Liver (tissue), 9 donors: ENCODE data around the gene SMIM44. TPM values are rescaled to one million over a fixed set of nuclear protein-coding genes. Genes with fewer than 3 reads are reported as not detected.

Experiments used
- DNase-seq: peaks from one replicate; pipeline ENCODE4 v3.0.0-alpha.2; 2017; ENCODE audit warnings: low spot score
- H3K27ac ChIP-seq, 2 donors: one replicate each; pipeline ENCODE4 v1.7.0; 2013; ENCODE audit warnings: inconsistent platforms in 2 of 2, low read length in 2 of 2, control low read depth in 1 of 2, low read depth in 1 of 2, mild to moderate bottlenecking in 1 of 2
- H3K27me3 ChIP-seq, 4 donors: one replicate each; pipeline versions ENCODE4 v1.6.1 to v1.7.0; 2013; ENCODE audit warnings: low read length in 3 of 4, inconsistent platforms in 1 of 4, mild to moderate bottlenecking in 1 of 4, moderate library complexity in 1 of 4; ENCODE audit not compliant: control insufficient read depth in 4 of 4, insufficient read depth in 4 of 4
- H3K36me3 ChIP-seq, 4 donors: one replicate each; pipeline versions ENCODE4 v1.6.1 to v1.7.0; 2013; ENCODE audit warnings: low read length in 3 of 4, mild to moderate bottlenecking in 3 of 4, low read depth in 1 of 4, moderate library complexity in 1 of 4; ENCODE audit not compliant: control insufficient read depth in 4 of 4, insufficient read depth in 3 of 4
- H3K4me1 ChIP-seq, 4 donors: one replicate each; pipeline versions ENCODE4 v1.6.1 to v1.7.0; 2013; ENCODE audit warnings: low read length in 3 of 4, mild to moderate bottlenecking in 3 of 4, moderate library complexity in 1 of 4; ENCODE audit not compliant: control insufficient read depth in 4 of 4, insufficient read depth in 4 of 4
- H3K4me3 ChIP-seq, 3 donors: one replicate each; pipeline versions ENCODE4 v1.6.1 to v1.7.0; 2013; ENCODE audit warnings: low read length in 3 of 3, control low read depth in 1 of 3, low read depth in 1 of 3, mild to moderate bottlenecking in 1 of 3
- H3K9ac ChIP-seq, 2 donors: one replicate each; pipeline ENCODE4 v1.7.0; 2013; ENCODE audit warnings: low read length in 2 of 2, mild to moderate bottlenecking in 2 of 2, moderate library complexity in 2 of 2, control low read depth in 1 of 2, low read depth in 1 of 2
- H3K9me3 ChIP-seq, 4 donors: one replicate each; pipeline versions ENCODE4 v1.6.1 to v1.7.0; 2013; ENCODE audit warnings: low read length in 3 of 4; ENCODE audit not compliant: control insufficient read depth in 4 of 4
- ATF3 ChIP-seq: IDR thresholded peaks from 2 replicates; pipeline ENCODE4 v1.6.1; 2016; ENCODE audit warnings: antibody characterized with exemption
- CTCF ChIP-seq: fragments of 150-350 bp; IDR thresholded peaks from 2 replicates; pipeline ENCODE4 v1.5.1; 2017; ENCODE audit warnings: improper control_type of control experiment, low read depth, low read length; ENCODE audit not compliant: missing input control
- EGR1 ChIP-seq, 2 donors: IDR thresholded peaks; 2 replicates each; pipeline ENCODE4 v1.6.1; 2016 to 2018; ENCODE audit warnings: antibody characterized with exemption in 2 of 2, low read depth in 2 of 2
- FOXA1 ChIP-seq: IDR thresholded peaks from 2 replicates; pipeline ENCODE4 v1.6.1; 2016; ENCODE audit warnings: antibody characterized with exemption
- FOXA2 ChIP-seq: IDR thresholded peaks from 2 replicates; pipeline ENCODE4 v1.6.1; 2016; ENCODE audit warnings: antibody characterized with exemption
- GABPA ChIP-seq, 2 donors: IDR thresholded peaks in 1 of 2; conservative IDR thresholded peaks in 1 of 2; 2 replicates each; pipeline ENCODE4 v1.6.1; 2016; ENCODE audit warnings: antibody characterized with exemption in 2 of 2, mild to moderate bottlenecking in 1 of 2, moderate library complexity in 1 of 2
- HNF4A ChIP-seq, 2 donors: conservative IDR thresholded peaks; 2 replicates each; pipeline ENCODE4 v1.6.1; 2016; ENCODE audit warnings: antibody characterized with exemption in 2 of 2, mild to moderate bottlenecking in 2 of 2
- HNF4G ChIP-seq: IDR thresholded peaks from 2 replicates; pipeline ENCODE4 v1.6.1; 2016; ENCODE audit warnings: antibody characterized with exemption
- JUND ChIP-seq, 2 donors: IDR thresholded peaks; 2 replicates each; pipeline ENCODE4 v1.6.1; 2016; ENCODE audit warnings: antibody characterized with exemption in 2 of 2
- MAX ChIP-seq: IDR thresholded peaks from 2 replicates; pipeline ENCODE4 v1.6.1; 2016; ENCODE audit warnings: antibody characterized with exemption
- NR2F2 ChIP-seq: IDR thresholded peaks from 2 replicates; pipeline ENCODE4 v1.6.1; 2016; ENCODE audit warnings: antibody characterized with exemption
- RAD21 ChIP-seq, 2 donors: IDR thresholded peaks; 2 replicates each; pipeline ENCODE4 v1.6.1; 2016; ENCODE audit warnings: antibody characterized with exemption in 2 of 2, mild to moderate bottlenecking in 2 of 2
- REST ChIP-seq: IDR thresholded peaks from 2 replicates; pipeline ENCODE4 v1.6.1; 2016; ENCODE audit warnings: antibody characterized with exemption, mild to moderate bottlenecking
- RXRA ChIP-seq, 2 donors: IDR thresholded peaks; 2 replicates each; pipeline ENCODE4 v1.6.1; 2017 to 2018; ENCODE audit warnings: antibody characterized with exemption in 2 of 2, mild to moderate bottlenecking in 1 of 2
- SP1 ChIP-seq: IDR thresholded peaks from 2 replicates; pipeline ENCODE4 v1.6.1; 2018; ENCODE audit warnings: antibody characterized with exemption, mild to moderate bottlenecking
- TAF1 ChIP-seq: conservative IDR thresholded peaks from 2 replicates; pipeline ENCODE4 v1.6.1; 2016; ENCODE audit warnings: antibody characterized with exemption, mild to moderate bottlenecking
- YY1 ChIP-seq: IDR thresholded peaks from 2 replicates; pipeline ENCODE4 v1.6.1; 2016; ENCODE audit warnings: antibody characterized with exemption, mild to moderate bottlenecking
- ZBTB33 ChIP-seq: IDR thresholded peaks from 2 replicates; pipeline ENCODE4 v1.6.1; 2016; ENCODE audit warnings: antibody characterized with exemption
- WGBS: extraction: QIAGEN DNeasy Blood & Tissue Kit; methylation state at CpG from one replicate; pipeline ENCODE4 v1.1.7; 2013; 5-methylcytosine and 5-hydroxymethylcytosine counted together
- polyA plus RNA-seq, 2 donors: library from polyadenylated mRNA; stranded (reverse) in 1 of 2; unstranded in 1 of 2; fragments of 200-250 nt in 1 of 2; fragments of >200 nt in 1 of 2; fragmentation: Nextera tagmentation in 1 of 2; extraction: Ambion mirVana in 1 of 2; gene quantifications; one replicate each; pipeline versions ENCODE4 v1.2.1 to v1.2.3, GENCODE V29; 2013 to 2015
- total RNA-seq, 2 donors: library from RNA; depleted of rRNA; stranded (reverse); fragments of >200 nt; gene quantifications; one replicate each; pipeline ENCODE4 v1.2.3, GENCODE V29; 2014
- donor health status: healthy.
- donor health status: healthy.
- donor health status: healthy.
- donor health status: healthy.
- donor health status: healthy.

Gene SMIM44
- total and polyA plus RNA-seq, 4 donors: not detected

- no peaks in the 10 kb centered on the region for H3K9me3 ChIP-seq
- no peak for DNase-seq
- no peak overlapping the region for H3K9ac ChIP-seq
- H3K4me3 ChIP-seq: no peak overlapping the region
- H3K4me1 ChIP-seq: no peaks in the 10 kb centered on the region
- no peak overlapping the region for H3K27ac ChIP-seq
- WGBS: 98% methylated on average over 33 of the region's 33 CpGs
- H3K27me3 ChIP-seq: no peaks in the 10 kb centered on the region
- no peak for TF ChIP-seq ZBTB33
- TF ChIP-seq YY1: no peak
- TF ChIP-seq NR2F2: no peak
- no peak for TF ChIP-seq MAX
- no peak for TF ChIP-seq FOXA2
- TF ChIP-seq HNF4G: no peak
- TF ChIP-seq EGR1 (IDR thresholded peaks at IDR 0.05; ENCODE audit: low read depth in 2 of 2): no peak
- no peak for TF ChIP-seq REST
- TF ChIP-seq RXRA (IDR thresholded peaks at IDR 0.05): no peak
- no peak for TF ChIP-seq SP1
- H3K36me3 ChIP-seq: peaks cover 13 to 71% (median 33%) of the 10 kb centered on the region in 4 donors
Observed at GRCh38 chr19:3532154-3532786, 49.0 kb upstream of the SMIM44 start.

- WGBS: 96% methylated on average over 29 of the region's 29 CpGs
- Histone ChIP-seq H3K4me1 (no peaks in the 10 kb centered on the region), H3K9me3 (no peaks in the 10 kb centered on the region), H3K27me3 (no peaks in the 10 kb centered on the region), H3K27ac (no peak overlapping the region), H3K36me3 (peaks cover 15 to 73% (median 34%) of the 10 kb centered on the region in 4 donors), H3K9ac (no peak overlapping the region), H3K4me3 (no peak overlapping the region)
- DNase-seq: no peak
- no peak for TF ChIP-seq CTCF
- TF ChIP-seq FOXA1: no peak
- TF ChIP-seq YY1: no peak
- no peak for TF ChIP-seq ATF3
- TF ChIP-seq JUND (IDR thresholded peaks at IDR 0.05): no peak
- no peak for TF ChIP-seq NR2F2
- no peak for TF ChIP-seq EGR1 (IDR thresholded peaks at IDR 0.05; ENCODE audit: low read depth in 2 of 2)
- no peak for TF ChIP-seq ZBTB33
- TF ChIP-seq GABPA (IDR thresholded peaks at IDR 0.05 in 1 of 2, conservative IDR thresholded peaks at IDR 0.05 in 1 of 2): no peak
- no peak for TF ChIP-seq RAD21 (IDR thresholded peaks at IDR 0.05)
- no peak for TF ChIP-seq TAF1
- no peak for TF ChIP-seq HNF4A (conservative IDR thresholded peaks at IDR 0.05)
- TF ChIP-seq SP1: no peak
- no peak for TF ChIP-seq RXRA (IDR thresholded peaks at IDR 0.05)
- no peak for TF ChIP-seq HNF4G
- no peak for TF ChIP-seq FOXA2
- TF ChIP-seq MAX: no peak
Observed at GRCh38 chr19:3531716-3532115, 48.5 kb upstream of the SMIM44 start.
